ENCODE measurements around the gene HBG1. TPM values are rescaled to one million over a fixed set of nuclear protein-coding genes. Genes with fewer than 3 reads are reported as not detected.
"Not testable (repeated sequence)": the region's sequence is repeated elsewhere in the genome, so short reads cannot be mapped to it uniquely, and the experiment has no call there.

The HBG1 gene
- total and polyA plus RNA-seq, 7 donors: 1.3 TPM; not detected in 6

GRCh38 chr11:5267033-5267563 lies 17.4 kb upstream of the HBG1 start:
- Histone ChIP-seq H3K27me3 (ENCODE audit: insufficient read depth in 3 of 3, low read length in 2 of 3) (no peaks in the 10 kb centered on the region), H3K36me3 (ENCODE audit: insufficient read depth in 1 of 2, low read depth in 1 of 2) (no peaks in the 10 kb centered on the region), H3K4me1 (no peaks in the 10 kb centered on the region), H3K4me3 (no peak overlapping the region), H3K9me3 (no peaks in the 10 kb centered on the region), H3K27ac (no peak overlapping the region)
- 82 to 88% (median 85%) methylated on average over 2 of the region's 2 CpGs for WGBS, 3 donors
- TF ChIP-seq, protein P1, sequence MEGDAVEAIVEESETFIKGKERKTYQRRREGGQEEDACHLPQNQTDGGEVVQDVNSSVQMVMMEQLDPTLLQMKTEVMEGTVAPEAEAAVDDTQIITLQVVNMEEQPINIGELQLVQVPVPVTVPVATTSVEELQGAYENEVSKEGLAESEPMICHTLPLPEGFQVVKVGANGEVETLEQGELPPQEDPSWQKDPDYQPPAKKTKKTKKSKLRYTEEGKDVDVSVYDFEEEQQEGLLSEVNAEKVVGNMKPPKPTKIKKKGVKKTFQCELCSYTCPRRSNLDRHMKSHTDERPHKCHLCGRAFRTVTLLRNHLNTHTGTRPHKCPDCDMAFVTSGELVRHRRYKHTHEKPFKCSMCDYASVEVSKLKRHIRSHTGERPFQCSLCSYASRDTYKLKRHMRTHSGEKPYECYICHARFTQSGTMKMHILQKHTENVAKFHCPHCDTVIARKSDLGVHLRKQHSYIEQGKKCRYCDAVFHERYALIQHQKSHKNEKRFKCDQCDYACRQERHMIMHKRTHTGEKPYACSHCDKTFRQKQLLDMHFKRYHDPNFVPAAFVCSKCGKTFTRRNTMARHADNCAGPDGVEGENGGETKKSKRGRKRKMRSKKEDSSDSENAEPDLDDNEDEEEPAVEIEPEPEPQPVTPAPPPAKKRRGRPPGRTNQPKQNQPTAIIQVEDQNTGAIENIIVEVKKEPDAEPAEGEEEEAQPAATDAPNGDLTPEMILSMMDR (IDR thresholded peaks at IDR 0.05): no peak
- intact Hi-C loops (cut with DNase I): no loop called here
- no peak for DNase-seq
- no peak for ATAC-seq

GRCh38 chr11:5266609-5267008 lies 17.0 kb upstream of the HBG1 start:
- no peak overlapping the region for H3K27ac ChIP-seq
- TF ChIP-seq, protein P1 (IDR thresholded peaks at IDR 0.05): no peak
- no peak overlapping the region for H3K4me3 ChIP-seq
- no peaks in the 10 kb centered on the region for H3K4me1 ChIP-seq
- no peaks in the 10 kb centered on the region for H3K36me3 ChIP-seq (ENCODE audit: insufficient read depth in 1 of 2, low read depth in 1 of 2)
- no peak for DNase-seq
- H3K9me3 ChIP-seq: no peaks in the 10 kb centered on the region
- ATAC-seq: no peak
- intact Hi-C loops (cut with DNase I): no loop called here
- H3K27me3 ChIP-seq (ENCODE audit: insufficient read depth in 3 of 3, low read length in 2 of 3): no peaks in the 10 kb centered on the region

DNA sequence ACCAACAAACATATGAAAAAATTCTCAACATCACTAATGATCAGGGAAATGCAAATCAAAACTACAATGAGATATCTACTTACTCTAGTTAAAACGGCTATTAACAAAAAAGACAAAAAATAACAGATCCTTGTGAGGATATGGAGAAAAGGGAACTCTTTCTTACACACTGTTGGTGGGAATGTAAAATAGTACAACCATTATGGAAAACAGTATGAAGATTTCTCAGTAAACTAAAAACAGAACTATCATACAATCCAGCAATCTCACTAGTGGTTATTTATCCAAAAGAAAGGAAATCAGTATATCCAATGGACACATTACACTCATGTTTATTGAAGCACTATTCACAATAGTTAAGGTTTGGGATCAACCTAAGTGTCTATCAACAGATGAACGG lies 16.2 kb upstream of the HBG1 start:
- intact Hi-C loops (cut with DNase I): no loop called here
- 42 to 57% (median 42%) methylated on average over 2 of the region's 2 CpGs for WGBS, 3 donors
- ATAC-seq (no peak), DNase-seq (no peak)
- Histone ChIP-seq H3K4me1 (no peaks in the 10 kb centered on the region), H3K9me3 (no peaks in the 10 kb centered on the region), H3K27ac (no peak overlapping the region), H3K36me3 (ENCODE audit: insufficient read depth in 1 of 2, low read depth in 1 of 2) (no peaks in the 10 kb centered on the region), H3K27me3 (ENCODE audit: insufficient read depth in 3 of 3, low read length in 2 of 3) (no peaks in the 10 kb centered on the region), H3K4me3 (no peak overlapping the region)
- TF ChIP-seq, protein P1 (IDR thresholded peaks at IDR 0.05): no peak

DNA sequence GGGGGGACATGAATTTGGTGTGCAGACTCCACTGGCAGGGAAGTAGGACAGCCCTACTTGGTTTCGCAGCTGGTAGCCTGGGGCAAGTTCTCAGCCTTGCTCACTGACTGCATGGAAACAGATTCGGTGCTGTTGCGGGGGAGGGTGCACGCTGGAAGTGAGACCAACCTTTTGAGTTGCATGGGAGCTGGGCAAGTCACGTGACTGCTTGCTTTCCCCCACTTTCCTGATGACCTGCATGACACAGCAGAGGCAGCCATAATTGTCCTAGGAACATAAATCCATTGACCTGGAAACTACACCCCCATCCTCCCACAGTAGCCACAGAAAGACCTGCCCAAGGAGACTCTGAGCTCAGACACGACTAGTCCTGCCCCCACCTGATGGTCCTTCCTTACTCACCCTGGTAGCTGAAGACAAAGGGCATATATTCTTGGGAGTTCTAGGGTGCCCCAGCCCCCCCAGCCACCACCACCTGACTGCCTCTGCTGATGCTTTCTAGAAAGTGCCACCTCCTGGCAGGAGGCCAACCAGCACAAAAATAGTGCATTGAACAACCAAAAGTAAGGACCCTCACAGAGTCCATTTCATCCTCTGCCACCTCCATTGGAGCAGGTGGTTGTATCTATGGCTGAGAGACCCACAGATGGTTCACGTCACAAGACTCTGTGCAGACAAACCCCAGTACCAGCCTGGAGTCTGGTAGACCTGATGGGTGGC lies 9.0 kb upstream of the HBG1 start:
- TF ChIP-seq, protein P1 (IDR thresholded peaks at IDR 0.05): no peak
- no peak for DNase-seq
- no peaks in the 10 kb centered on the region for H3K27me3 ChIP-seq (ENCODE audit: insufficient read depth in 3 of 3, low read length in 2 of 3)
- no peak for ATAC-seq
- no peaks in the 10 kb centered on the region for H3K4me1 ChIP-seq
- H3K27ac ChIP-seq: no peak overlapping the region
- WGBS, 3 donors: 65 to 73% (median 66%) methylated on average over 7 of the region's 7 CpGs
- no peaks in the 10 kb centered on the region for H3K36me3 ChIP-seq (ENCODE audit: insufficient read depth in 1 of 2, low read depth in 1 of 2)
- intact Hi-C loops (cut with DNase I): no loop called here
- no peaks in the 10 kb centered on the region for H3K9me3 ChIP-seq
- no peak overlapping the region for H3K4me3 ChIP-seq

- Histone ChIP-seq H3K4me3 (no peak overlapping the region), H3K27me3 (ENCODE audit: insufficient read depth in 3 of 3, low read length in 2 of 3) (no peaks in the 10 kb centered on the region), H3K4me1 (no peaks in the 10 kb centered on the region), H3K27ac (no peak overlapping the region), H3K9me3 (no peaks in the 10 kb centered on the region), H3K36me3 (ENCODE audit: insufficient read depth in 1 of 2, low read depth in 1 of 2) (no peaks in the 10 kb centered on the region)
- WGBS, 3 donors: 21 to 29% (median 25%) methylated on average over 2 of the region's 2 CpGs
- ATAC-seq (no peak), DNase-seq (no peak)
- intact Hi-C loops (cut with DNase I): no loop called here
- TF ChIP-seq, protein P1 (IDR thresholded peaks at IDR 0.05): no peak
Measured at GRCh38 chr11:5257296-5257695, 7.6 kb upstream of the HBG1 start.

GRCh38 chr11:5254646-5255413 lies 5.2 kb upstream of the HBG1 start, which contains the start of gene HBG2:
Gene HBG2, minus strand, starts transcription at chr11:5254781. Its CDS starts 53 bp downstream, at chr11:5254728.
- intact Hi-C loops (cut with DNase I): not testable (repeated sequence)

More at GRCh38 chr11:5254646-5255413, 5.2 kb upstream of the HBG1 start, which contains the start of gene HBG2:
- H3K4me3 ChIP-seq; H3K27ac ChIP-seq; H3K36me3 ChIP-seq (ENCODE audit: insufficient read depth in 1 of 2, low read depth in 1 of 2); H3K27me3 ChIP-seq (ENCODE audit: insufficient read depth in 3 of 3, low read length in 2 of 3); H3K9me3 ChIP-seq; H3K4me1 ChIP-seq; ATAC-seq; DNase-seq: not testable (repeated sequence)
- WGBS, 3 donors: 67 to 75% (median 67%) methylated on average over 4 of the region's 9 CpGs

All from psoas muscle (tissue), 8 donors.